GM12878 (cell line): ENCODE measurements around the gene STK11.

ENCODE experiments used
- CHD2 ChIP-seq: IDR thresholded peaks from 2 replicates; pipeline ENCODE4 v1.6.1; 2011; ENCODE audit warnings: low read depth, low read length, improper control_type of control experiment, borderline replicate concordance
- EZH2 ChIP-seq: IDR thresholded peaks from 2 replicates; pipeline ENCODE4 v1.6.1; 2012; ENCODE audit warnings: low read depth, mild to moderate bottlenecking, control low read depth, inconsistent platforms, low read length, borderline replicate concordance; ENCODE audit not compliant: control insufficient read depth
- MYC ChIP-seq: IDR thresholded peaks from 2 replicates; pipeline ENCODE4 v1.6.1; 2011; ENCODE audit warnings: mild to moderate bottlenecking, low read length, moderate library complexity, inconsistent platforms; ENCODE audit not compliant: insufficient read depth, insufficient replicate concordance, insufficient read length, severe bottlenecking
- POLR2A ChIP-seq: IDR thresholded peaks from 2 replicates; pipeline ENCODE4 v1.6.1; 2011; ENCODE audit warnings: low read depth, mild to moderate bottlenecking, low read length
- RB1 ChIP-seq: fragments of 450-650 bp; formaldehyde crosslinking; IDR thresholded peaks from 2 replicates; pipeline ENCODE4 v1.6.1; 2017; ENCODE audit warnings: mild to moderate bottlenecking, borderline replicate concordance
- SIN3A ChIP-seq: IDR thresholded peaks from 2 replicates; pipeline ENCODE4 v1.6.1; 2012; ENCODE audit warnings: low read depth, low read length, improper control_type of control experiment
- SP1 ChIP-seq: IDR thresholded peaks from one replicate; pipeline ENCODE4 v1.6.1; 2011; ENCODE audit warnings: low read depth, low read length
- TAF1 ChIP-seq: IDR thresholded peaks from 2 replicates; pipeline ENCODE4 v1.6.1; 2011; ENCODE audit warnings: mild to moderate bottlenecking, low read depth, low read length, borderline replicate concordance
- TCF7 ChIP-seq: IDR thresholded peaks from 2 replicates; pipeline ENCODE4 v1.6.1; 2014; ENCODE audit warnings: antibody characterized with exemption, borderline replicate concordance
- ZNF622 ChIP-seq: fragments of 450-650 bp; IDR thresholded peaks from 2 replicates; pipeline ENCODE4 v1.6.1; 2017; ENCODE audit warnings: mild to moderate bottlenecking, inconsistent platforms
- TF ChIP-seq, protein P1 (sequence below), 3 experiments: IDR thresholded peaks in 2 of 3; conservative IDR thresholded peaks in 1 of 3; 2 replicates each; pipeline ENCODE4 v1.5.1; 2011; ENCODE audit warnings: low read depth in 3 of 3, low read length in 3 of 3, mild to moderate bottlenecking in 3 of 3, control low read depth in 2 of 3, moderate library complexity in 2 of 3, inconsistent platforms in 1 of 3, mixed read lengths in 1 of 3; ENCODE audit not compliant: control insufficient read depth in 2 of 3, insufficient read depth in 1 of 3; ENCODE audit errors: extremely low read depth in 1 of 3
- TF ChIP-seq, protein P2 (sequence below): fragments of 450-650 bp; formaldehyde crosslinking; IDR thresholded peaks from 2 replicates; pipeline ENCODE4 v1.4.0; 2020; ENCODE audit warnings: mild to moderate bottlenecking, moderate library complexity
- TF ChIP-seq, protein P3 (sequence below): IDR thresholded peaks from 2 replicates; pipeline ENCODE4 v1.6.1; 2012; ENCODE audit warnings: mild to moderate bottlenecking, low read depth, low read length

DNA sequence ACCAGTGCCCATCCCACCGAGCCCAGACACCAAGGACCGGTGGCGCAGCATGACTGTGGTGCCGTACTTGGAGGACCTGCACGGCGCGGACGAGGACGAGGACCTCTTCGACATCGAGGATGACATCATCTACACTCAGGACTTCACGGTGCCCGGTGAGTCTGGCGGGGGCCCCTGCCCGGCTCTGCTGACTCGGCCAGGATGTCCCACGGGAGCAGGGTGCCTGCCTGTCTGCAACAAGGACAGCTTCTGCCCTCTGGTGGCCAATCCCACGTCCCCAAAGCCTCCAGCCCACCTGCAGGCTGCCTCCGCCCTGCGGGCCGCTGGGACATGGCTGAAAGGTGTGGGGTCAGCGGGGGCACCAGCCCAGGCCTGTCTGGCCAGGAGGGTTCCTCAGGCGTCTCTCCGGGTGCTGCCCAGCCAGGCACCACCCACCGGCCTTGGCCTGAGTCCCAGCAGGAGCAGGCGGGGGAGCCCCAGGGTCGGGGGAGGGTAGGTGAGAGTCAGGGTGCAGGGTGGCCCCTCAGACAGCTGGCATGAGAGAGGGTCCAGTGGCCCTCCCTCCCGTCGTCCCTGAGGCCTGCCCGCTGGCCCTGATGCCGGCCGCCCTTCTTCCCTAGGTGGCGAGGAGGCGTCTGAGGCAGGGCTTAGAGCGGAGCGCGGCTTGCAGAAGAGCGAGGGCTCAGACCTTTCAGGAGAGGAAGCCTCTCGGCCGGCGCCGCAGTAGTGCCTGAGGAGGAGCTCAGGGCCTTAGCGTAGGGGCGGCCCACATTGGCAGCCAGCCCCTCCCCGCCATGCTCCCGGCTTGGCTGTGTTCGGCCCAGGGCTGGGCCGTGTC is 17.7 kb downstream of the STK11 start:
- TF ChIP-seq, protein P1, sequence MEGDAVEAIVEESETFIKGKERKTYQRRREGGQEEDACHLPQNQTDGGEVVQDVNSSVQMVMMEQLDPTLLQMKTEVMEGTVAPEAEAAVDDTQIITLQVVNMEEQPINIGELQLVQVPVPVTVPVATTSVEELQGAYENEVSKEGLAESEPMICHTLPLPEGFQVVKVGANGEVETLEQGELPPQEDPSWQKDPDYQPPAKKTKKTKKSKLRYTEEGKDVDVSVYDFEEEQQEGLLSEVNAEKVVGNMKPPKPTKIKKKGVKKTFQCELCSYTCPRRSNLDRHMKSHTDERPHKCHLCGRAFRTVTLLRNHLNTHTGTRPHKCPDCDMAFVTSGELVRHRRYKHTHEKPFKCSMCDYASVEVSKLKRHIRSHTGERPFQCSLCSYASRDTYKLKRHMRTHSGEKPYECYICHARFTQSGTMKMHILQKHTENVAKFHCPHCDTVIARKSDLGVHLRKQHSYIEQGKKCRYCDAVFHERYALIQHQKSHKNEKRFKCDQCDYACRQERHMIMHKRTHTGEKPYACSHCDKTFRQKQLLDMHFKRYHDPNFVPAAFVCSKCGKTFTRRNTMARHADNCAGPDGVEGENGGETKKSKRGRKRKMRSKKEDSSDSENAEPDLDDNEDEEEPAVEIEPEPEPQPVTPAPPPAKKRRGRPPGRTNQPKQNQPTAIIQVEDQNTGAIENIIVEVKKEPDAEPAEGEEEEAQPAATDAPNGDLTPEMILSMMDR (IDR thresholded peaks at IDR 0.05 in 2 of 3, conservative IDR thresholded peaks at IDR 0.05 in 1 of 3; ENCODE audit: control insufficient read depth in 2 of 3, extremely low read depth in 1 of 3, insufficient read depth in 1 of 3, low read depth in 3 of 3, low read length in 3 of 3) = peak; percentile 53 to 69 (median 57)
- TF ChIP-seq TAF1 (no peak), RB1 (no peak), TCF7 (no peak), POLR2A (peak; percentile 19; the same call in 1 of the 2 replicates), CHD2 (no peak), EZH2 (no peak), SIN3A (no peak), SP1 (no peak), MYC (no peak), ZNF622 (no peak)
- TF ChIP-seq, protein P2, sequence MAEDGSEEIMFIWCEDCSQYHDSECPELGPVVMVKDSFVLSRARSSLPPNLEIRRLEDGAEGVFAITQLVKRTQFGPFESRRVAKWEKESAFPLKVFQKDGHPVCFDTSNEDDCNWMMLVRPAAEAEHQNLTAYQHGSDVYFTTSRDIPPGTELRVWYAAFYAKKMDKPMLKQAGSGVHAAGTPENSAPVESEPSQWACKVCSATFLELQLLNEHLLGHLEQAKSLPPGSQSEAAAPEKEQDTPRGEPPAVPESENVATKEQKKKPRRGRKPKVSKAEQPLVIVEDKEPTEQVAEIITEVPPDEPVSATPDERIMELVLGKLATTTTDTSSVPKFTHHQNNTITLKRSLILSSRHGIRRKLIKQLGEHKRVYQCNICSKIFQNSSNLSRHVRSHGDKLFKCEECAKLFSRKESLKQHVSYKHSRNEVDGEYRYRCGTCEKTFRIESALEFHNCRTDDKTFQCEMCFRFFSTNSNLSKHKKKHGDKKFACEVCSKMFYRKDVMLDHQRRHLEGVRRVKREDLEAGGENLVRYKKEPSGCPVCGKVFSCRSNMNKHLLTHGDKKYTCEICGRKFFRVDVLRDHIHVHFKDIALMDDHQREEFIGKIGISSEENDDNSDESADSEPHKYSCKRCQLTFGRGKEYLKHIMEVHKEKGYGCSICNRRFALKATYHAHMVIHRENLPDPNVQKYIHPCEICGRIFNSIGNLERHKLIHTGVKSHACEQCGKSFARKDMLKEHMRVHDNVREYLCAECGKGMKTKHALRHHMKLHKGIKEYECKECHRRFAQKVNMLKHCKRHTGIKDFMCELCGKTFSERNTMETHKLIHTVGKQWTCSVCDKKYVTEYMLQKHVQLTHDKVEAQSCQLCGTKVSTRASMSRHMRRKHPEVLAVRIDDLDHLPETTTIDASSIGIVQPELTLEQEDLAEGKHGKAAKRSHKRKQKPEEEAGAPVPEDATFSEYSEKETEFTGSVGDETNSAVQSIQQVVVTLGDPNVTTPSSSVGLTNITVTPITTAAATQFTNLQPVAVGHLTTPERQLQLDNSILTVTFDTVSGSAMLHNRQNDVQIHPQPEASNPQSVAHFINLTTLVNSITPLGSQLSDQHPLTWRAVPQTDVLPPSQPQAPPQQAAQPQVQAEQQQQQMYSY (CRISPR knock-in tag) = no peak
- TF ChIP-seq, protein P3, sequence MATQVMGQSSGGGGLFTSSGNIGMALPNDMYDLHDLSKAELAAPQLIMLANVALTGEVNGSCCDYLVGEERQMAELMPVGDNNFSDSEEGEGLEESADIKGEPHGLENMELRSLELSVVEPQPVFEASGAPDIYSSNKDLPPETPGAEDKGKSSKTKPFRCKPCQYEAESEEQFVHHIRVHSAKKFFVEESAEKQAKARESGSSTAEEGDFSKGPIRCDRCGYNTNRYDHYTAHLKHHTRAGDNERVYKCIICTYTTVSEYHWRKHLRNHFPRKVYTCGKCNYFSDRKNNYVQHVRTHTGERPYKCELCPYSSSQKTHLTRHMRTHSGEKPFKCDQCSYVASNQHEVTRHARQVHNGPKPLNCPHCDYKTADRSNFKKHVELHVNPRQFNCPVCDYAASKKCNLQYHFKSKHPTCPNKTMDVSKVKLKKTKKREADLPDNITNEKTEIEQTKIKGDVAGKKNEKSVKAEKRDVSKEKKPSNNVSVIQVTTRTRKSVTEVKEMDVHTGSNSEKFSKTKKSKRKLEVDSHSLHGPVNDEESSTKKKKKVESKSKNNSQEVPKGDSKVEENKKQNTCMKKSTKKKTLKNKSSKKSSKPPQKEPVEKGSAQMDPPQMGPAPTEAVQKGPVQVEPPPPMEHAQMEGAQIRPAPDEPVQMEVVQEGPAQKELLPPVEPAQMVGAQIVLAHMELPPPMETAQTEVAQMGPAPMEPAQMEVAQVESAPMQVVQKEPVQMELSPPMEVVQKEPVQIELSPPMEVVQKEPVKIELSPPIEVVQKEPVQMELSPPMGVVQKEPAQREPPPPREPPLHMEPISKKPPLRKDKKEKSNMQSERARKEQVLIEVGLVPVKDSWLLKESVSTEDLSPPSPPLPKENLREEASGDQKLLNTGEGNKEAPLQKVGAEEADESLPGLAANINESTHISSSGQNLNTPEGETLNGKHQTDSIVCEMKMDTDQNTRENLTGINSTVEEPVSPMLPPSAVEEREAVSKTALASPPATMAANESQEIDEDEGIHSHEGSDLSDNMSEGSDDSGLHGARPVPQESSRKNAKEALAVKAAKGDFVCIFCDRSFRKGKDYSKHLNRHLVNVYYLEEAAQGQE = no peak
